Measurements from ENCODE around the gene IDH3B. TPM values are rescaled to one million over a fixed set of nuclear protein-coding genes. Genes with fewer than 3 reads are reported as not detected.

Gene IDH3B
- total and polyA plus RNA-seq, 2 of the 13 experiments (the other 11 are each of a cell fraction or from before 2014, with no cell fraction given) = 215 to 254 TPM

DNA sequence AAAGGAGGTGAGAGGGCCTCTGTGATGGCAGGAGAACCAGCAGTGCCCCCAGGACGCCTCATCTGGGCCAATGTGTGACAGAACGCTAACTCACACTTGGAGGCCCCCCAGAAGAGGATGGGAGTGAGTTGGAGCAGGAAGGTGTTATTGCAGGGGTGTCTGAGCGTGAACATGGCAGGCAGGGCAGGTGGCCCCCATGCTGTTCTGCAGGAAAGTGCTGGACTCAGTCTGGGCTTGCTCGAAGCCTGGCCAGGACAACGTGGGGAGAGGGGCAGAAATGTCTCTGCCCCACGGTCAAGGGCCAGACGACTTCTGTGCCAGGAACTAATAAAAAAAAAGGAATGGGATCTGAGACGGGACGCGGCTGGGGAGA lies 27.6 kb upstream of the IDH3B start:
- H2AFZ ChIP-seq (ENCODE audit: low read length) = no peak overlapping the region
- intact Hi-C loops (cut with micrococcal nuclease; ENCODE audit: unreplicated experiment) = no loop called here
- WGBS (ENCODE audit: low lambda C conversion rate) = 20% methylated on average over 10 of the region's 10 CpGs
- H3K36me3 ChIP-seq (replicated peaks in 1 of 2; ENCODE audit: control insufficient read depth in 1 of 2, insufficient read depth in 2 of 2, low read length in 2 of 2) = no peaks in the 10 kb centered on the region
- in situ Hi-C loops (cut with HindIII; ENCODE audit: extremely low pct_ligation_motif_present, low pct_unique_long_range_greater_than_20kb) = no loop called here
- no TSS peak for BruUV-seq (replicated peaks)
- ATAC-seq (peak; percentile 14), FAIRE-seq (no peak), DNase-seq (ENCODE audit: low spot score) (no peak)
- H3K4me3 ChIP-seq (replicated peaks in 1 of 3; ENCODE audit: insufficient read depth in 1 of 3, low read depth in 2 of 3, low read length in 3 of 3) = peak overlapping the region in 2 of 3 experiments; percentile 14 to 72; a peak in 3 of 6 replicates
- H3K4me2 ChIP-seq (ENCODE audit: low read depth, low read length) = peak overlapping the region; percentile 90
- H4K20me1 ChIP-seq (ENCODE audit: insufficient read depth, low read length) = peaks cover 6% of the 10 kb centered on the region; the same call in 1 of the 2 replicates
- H3K79me2 ChIP-seq (ENCODE audit: insufficient read depth, low read length) = no peaks in the 10 kb centered on the region
- peaks cover 16% of the 10 kb centered on the region for H3K4me1 ChIP-seq (ENCODE audit: insufficient read depth, low read length)
- no peaks in the 10 kb centered on the region for H3K9me3 ChIP-seq (ENCODE audit: low read length)
- peaks cover 29 to 86% of the 10 kb centered on the region in 2 experiments for H3K27me3 ChIP-seq (ENCODE audit: control insufficient read depth in 1 of 2, insufficient read depth in 2 of 2, low read length in 2 of 2)
- CTCF ChIA-PET (ENCODE audit: low intra/inter-chr PET ratio, low total read pairs) = no interaction called here
- POLR2A ChIA-PET = interaction anchor here (1.0 to 1.4 kb wide), 2 partner anchors 28 to 39 kb away, joined by 3 to 4 read pairs; partner anchors contain the start of genes IDH3B and NOP56
- peak overlapping the region; percentile 40; the same call in 1 of the 2 replicates for H3K9ac ChIP-seq (ENCODE audit: insufficient read depth, low read depth, low read length)
- no peak overlapping the region for H3K27ac ChIP-seq (ENCODE audit: extremely low read length, insufficient read depth, low read length)
- TF ChIP-seq, protein P1, sequence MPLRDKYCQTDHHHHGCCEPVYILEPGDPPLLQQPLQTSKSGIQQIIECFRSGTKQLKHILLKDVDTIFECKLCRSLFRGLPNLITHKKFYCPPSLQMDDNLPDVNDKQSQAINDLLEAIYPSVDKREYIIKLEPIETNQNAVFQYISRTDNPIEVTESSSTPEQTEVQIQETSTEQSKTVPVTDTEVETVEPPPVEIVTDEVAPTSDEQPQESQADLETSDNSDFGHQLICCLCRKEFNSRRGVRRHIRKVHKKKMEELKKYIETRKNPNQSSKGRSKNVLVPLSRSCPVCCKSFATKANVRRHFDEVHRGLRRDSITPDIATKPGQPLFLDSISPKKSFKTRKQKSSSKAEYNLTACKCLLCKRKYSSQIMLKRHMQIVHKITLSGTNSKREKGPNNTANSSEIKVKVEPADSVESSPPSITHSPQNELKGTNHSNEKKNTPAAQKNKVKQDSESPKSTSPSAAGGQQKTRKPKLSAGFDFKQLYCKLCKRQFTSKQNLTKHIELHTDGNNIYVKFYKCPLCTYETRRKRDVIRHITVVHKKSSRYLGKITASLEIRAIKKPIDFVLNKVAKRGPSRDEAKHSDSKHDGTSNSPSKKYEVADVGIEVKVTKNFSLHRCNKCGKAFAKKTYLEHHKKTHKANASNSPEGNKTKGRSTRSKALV (CRISPR knock-in tag; IDR thresholded peaks at IDR 0.05) = 0 out of 2 replicates have a peak, but pooled peaks have one; percentile 9
- TF ChIP-seq ZNF790 (CRISPR knock-in tag; IDR thresholded peaks at IDR 0.05; ENCODE audit: borderline replicate concordance) = peak; percentile 6; the same call in 1 of the 2 replicates
- TF ChIP-seq KMT2A (CRISPR knock-in tag; IDR thresholded peaks at IDR 0.05) = no peak; the same call in 1 of the 2 replicates
- TF ChIP-seq, protein P2, sequence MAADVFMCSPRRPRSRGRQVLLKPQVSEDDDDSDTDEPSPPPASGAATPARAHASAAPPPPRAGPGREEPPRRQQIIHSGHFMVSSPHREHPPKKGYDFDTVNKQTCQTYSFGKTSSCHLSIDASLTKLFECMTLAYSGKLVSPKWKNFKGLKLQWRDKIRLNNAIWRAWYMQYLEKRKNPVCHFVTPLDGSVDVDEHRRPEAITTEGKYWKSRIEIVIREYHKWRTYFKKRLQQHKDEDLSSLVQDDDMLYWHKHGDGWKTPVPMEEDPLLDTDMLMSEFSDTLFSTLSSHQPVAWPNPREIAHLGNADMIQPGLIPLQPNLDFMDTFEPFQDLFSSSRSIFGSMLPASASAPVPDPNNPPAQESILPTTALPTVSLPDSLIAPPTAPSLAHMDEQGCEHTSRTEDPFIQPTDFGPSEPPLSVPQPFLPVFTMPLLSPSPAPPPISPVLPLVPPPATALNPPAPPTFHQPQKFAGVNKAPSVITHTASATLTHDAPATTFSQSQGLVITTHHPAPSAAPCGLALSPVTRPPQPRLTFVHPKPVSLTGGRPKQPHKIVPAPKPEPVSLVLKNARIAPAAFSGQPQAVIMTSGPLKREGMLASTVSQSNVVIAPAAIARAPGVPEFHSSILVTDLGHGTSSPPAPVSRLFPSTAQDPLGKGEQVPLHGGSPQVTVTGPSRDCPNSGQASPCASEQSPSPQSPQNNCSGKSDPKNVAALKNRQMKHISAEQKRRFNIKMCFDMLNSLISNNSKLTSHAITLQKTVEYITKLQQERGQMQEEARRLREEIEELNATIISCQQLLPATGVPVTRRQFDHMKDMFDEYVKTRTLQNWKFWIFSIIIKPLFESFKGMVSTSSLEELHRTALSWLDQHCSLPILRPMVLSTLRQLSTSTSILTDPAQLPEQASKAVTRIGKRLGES (CRISPR knock-in tag; IDR thresholded peaks at IDR 0.05; ENCODE audit: borderline replicate concordance) = no peak
- TF ChIP-seq MYC (CRISPR knock-in tag; IDR thresholded peaks at IDR 0.05; ENCODE audit: borderline replicate concordance) = no peak
- TF ChIP-seq MIER3 (CRISPR knock-in tag; IDR thresholded peaks at IDR 0.05; ENCODE audit: borderline replicate concordance) = no peak
- TF ChIP-seq, protein P3, sequence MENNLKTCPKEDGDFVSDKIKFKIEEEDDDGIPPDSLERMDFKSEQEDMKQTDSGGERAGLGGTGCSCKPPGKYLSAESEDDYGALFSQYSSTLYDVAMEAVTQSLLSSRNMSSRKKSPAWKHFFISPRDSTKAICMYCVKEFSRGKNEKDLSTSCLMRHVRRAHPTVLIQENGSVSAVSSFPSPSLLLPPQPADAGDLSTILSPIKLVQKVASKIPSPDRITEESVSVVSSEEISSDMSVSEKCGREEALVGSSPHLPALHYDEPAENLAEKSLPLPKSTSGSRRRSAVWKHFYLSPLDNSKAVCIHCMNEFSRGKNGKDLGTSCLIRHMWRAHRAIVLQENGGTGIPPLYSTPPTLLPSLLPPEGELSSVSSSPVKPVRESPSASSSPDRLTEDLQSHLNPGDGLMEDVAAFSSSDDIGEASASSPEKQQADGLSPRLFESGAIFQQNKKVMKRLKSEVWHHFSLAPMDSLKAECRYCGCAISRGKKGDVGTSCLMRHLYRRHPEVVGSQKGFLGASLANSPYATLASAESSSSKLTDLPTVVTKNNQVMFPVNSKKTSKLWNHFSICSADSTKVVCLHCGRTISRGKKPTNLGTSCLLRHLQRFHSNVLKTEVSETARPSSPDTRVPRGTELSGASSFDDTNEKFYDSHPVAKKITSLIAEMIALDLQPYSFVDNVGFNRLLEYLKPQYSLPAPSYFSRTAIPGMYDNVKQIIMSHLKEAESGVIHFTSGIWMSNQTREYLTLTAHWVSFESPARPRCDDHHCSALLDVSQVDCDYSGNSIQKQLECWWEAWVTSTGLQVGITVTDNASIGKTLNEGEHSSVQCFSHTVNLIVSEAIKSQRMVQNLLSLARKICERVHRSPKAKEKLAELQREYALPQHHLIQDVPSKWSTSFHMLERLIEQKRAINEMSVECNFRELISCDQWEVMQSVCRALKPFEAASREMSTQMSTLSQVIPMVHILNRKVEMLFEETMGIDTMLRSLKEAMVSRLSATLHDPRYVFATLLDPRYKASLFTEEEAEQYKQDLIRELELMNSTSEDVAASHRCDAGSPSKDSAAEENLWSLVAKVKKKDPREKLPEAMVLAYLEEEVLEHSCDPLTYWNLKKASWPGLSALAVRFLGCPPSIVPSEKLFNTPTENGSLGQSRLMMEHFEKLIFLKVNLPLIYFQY (CRISPR knock-in tag; IDR thresholded peaks at IDR 0.05; ENCODE audit: borderline replicate concordance) = no peak
- no peak for TF ChIP-seq FIP1L1 (IDR thresholded peaks at IDR 0.05; ENCODE audit: borderline replicate concordance, insufficient read depth, low read depth, low read length)
- TF ChIP-seq GTF2F1 (IDR thresholded peaks at IDR 0.05; ENCODE audit: low read length) = no peak
- TF ChIP-seq, protein P4, sequence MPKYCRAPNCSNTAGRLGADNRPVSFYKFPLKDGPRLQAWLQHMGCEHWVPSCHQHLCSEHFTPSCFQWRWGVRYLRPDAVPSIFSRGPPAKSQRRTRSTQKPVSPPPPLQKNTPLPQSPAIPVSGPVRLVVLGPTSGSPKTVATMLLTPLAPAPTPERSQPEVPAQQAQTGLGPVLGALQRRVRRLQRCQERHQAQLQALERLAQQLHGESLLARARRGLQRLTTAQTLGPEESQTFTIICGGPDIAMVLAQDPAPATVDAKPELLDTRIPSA (CRISPR knock-in tag; IDR thresholded peaks at IDR 0.05; ENCODE audit: borderline replicate concordance) = no peak
- TF ChIP-seq TRIM24 (CRISPR knock-in tag; IDR thresholded peaks at IDR 0.05) = 0 out of 2 replicates have a peak, but pooled peaks have one; percentile 15
- TF ChIP-seq, protein P5, sequence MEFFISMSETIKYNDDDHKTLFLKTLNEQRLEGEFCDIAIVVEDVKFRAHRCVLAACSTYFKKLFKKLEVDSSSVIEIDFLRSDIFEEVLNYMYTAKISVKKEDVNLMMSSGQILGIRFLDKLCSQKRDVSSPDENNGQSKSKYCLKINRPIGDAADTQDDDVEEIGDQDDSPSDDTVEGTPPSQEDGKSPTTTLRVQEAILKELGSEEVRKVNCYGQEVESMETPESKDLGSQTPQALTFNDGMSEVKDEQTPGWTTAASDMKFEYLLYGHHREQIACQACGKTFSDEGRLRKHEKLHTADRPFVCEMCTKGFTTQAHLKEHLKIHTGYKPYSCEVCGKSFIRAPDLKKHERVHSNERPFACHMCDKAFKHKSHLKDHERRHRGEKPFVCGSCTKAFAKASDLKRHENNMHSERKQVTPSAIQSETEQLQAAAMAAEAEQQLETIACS (CRISPR knock-in tag; IDR thresholded peaks at IDR 0.05) = 0 out of 2 replicates have a peak, but pooled peaks have one; percentile 9

All from HepG2 (cell line).